HL-60 (cell line): Measurements from ENCODE around the gene UGT1A4.

ENCODE experiments used
- CTCF ChIP-seq: IDR thresholded peaks from one replicate; pipeline ENCODE4 v1.5.1; 2011; ENCODE audit warnings: low read length, control low read depth, inconsistent platforms; ENCODE audit not compliant: insufficient read depth
- REST ChIP-seq: IDR thresholded peaks from 2 replicates; pipeline ENCODE4 v1.6.1; 2012; ENCODE audit warnings: low read depth; ENCODE audit not compliant: insufficient replicate concordance

- TF ChIP-seq CTCF, result no peak
- no peak for TF ChIP-seq REST
These were observed 41.5 kb downstream of the UGT1A4 start, which contains the start of gene UGT1A1 for GRCh38 chr2:233760043-233760442.
